Measurements from ENCODE around the gene IKBKE.

Gene IKBKE

GRCh38 chr1:206537141-206537540 lies 66.9 kb downstream of the IKBKE start:
- in situ Hi-C loops (cut with MboI; ENCODE audit: low sequenced_read_pairs) = no loop called here

GRCh38 chr1:206538086-206538770 lies 68.0 kb downstream of the IKBKE start:
- in situ Hi-C loops (cut with MboI; ENCODE audit: low sequenced_read_pairs) = no loop called here

GRCh38 chr1:206538901-206539640 lies 68.8 kb downstream of the IKBKE start:
- in situ Hi-C loops (cut with MboI; ENCODE audit: low sequenced_read_pairs) = no loop called here

- in situ Hi-C loops (cut with MboI; ENCODE audit: low sequenced_read_pairs) = no loop called here
These were observed 69.9 kb downstream of the IKBKE start for GRCh38 chr1:206540044-206540780.

GRCh38 chr1:206541236-206541833 lies 71.1 kb downstream of the IKBKE start:
- in situ Hi-C loops (cut with MboI; ENCODE audit: low sequenced_read_pairs) = no loop called here

GRCh38 chr1:206544562-206545257 lies 74.4 kb downstream of the IKBKE start:
- in situ Hi-C loops (cut with MboI; ENCODE audit: low sequenced_read_pairs) = no loop called here

- in situ Hi-C loops (cut with MboI; ENCODE audit: low sequenced_read_pairs) = no loop called here
These were observed 75.1 kb downstream of the IKBKE start for GRCh38 chr1:206545351-206545750.
